Panc1 (cell line): ENCODE measurements around the gene DUOXA1. TPM values are rescaled to one million over a fixed set of nuclear protein-coding genes. Genes with fewer than 3 reads are reported as not detected.

Experiments
- ATAC-seq: fragments of 200-7000 bp; cut with Tn5 transposase; 2 replicates; pipeline ENCODE4 v1.9.1; 2020; ENCODE audit warnings: mild to moderate bottlenecking, moderate library complexity
- BruUV-seq: library from RNA; stranded (reverse); fragments of 400-500 nt; replicated peaks from 2 replicates; lab custom pipeline; 2021; lab: Mats Ljungman, UMichigan
- CTCF ChIA-PET: fragments of 300-600 bp; sonication (Branson Sonifier 250); formaldehyde crosslinking; loops from one replicate; lab custom pipeline; 2022; ENCODE audit warnings: antibody characterized with exemption; lab: Charles Lee
- POLR2A ChIA-PET: fragments of 300-600 bp; sonication (Branson Sonifier 250); formaldehyde crosslinking; loops from one replicate; lab custom pipeline; 2022; ENCODE audit warnings: antibody characterized with exemption; lab: Charles Lee
- DNase-seq: peaks from one replicate; pipeline ENCODE4 v3.0.0-alpha.2; 2010; ENCODE audit warnings: low read depth, low spot score
- H3K27ac ChIP-seq: 2 replicates; pipeline ENCODE4 v1.5.1; 2011; ENCODE audit warnings: mild to moderate bottlenecking, low read length, inconsistent platforms
- H3K27me3 ChIP-seq: fragments of 200-500 bp; sonication (Bioruptor generic); 2 replicates; pipeline ENCODE4 v1.6.0; 2014; ENCODE audit warnings: low read length, inconsistent platforms; ENCODE audit not compliant: control insufficient read depth, insufficient read depth
- H3K36me3 ChIP-seq: fragments of 200-500 bp; sonication (Bioruptor generic); 2 replicates; pipeline ENCODE4 v1.5.1; 2014; ENCODE audit warnings: inconsistent platforms, mild to moderate bottlenecking, low read length, moderate library complexity; ENCODE audit not compliant: control insufficient read depth, insufficient read depth
- H3K4me1 ChIP-seq: 2 replicates; pipeline ENCODE4 v1.5.1; 2011; ENCODE audit warnings: inconsistent platforms, mild to moderate bottlenecking, low read length, moderate library complexity; ENCODE audit not compliant: control insufficient read depth, insufficient read depth
- H3K4me3 ChIP-seq, 2 experiments: 2 replicates each; pipeline ENCODE4 v1.5.1; 2011 to 2012; ENCODE audit warnings: low read depth in 2 of 2, low read length in 2 of 2, mild to moderate bottlenecking in 2 of 2, inconsistent platforms in 1 of 2, moderate library complexity in 1 of 2
- H3K9me3 ChIP-seq: fragments of 200-500 bp; sonication (Bioruptor generic); 2 replicates; pipeline ENCODE4 v1.5.1; 2014; ENCODE audit warnings: low read depth, mild to moderate bottlenecking, inconsistent platforms, low read length, moderate library complexity; ENCODE audit not compliant: control insufficient read depth, insufficient read depth
- CTCF ChIP-seq: fragments of 450-650 bp; IDR thresholded peaks from 2 replicates; pipeline ENCODE4 v1.5.1; 2017; ENCODE audit warnings: mild to moderate bottlenecking
- POLR2AphosphoS5 ChIP-seq: IDR thresholded peaks from 2 replicates; pipeline ENCODE4 v1.6.1; 2012; ENCODE audit warnings: mild to moderate bottlenecking, low read depth, low read length, moderate library complexity
- REST ChIP-seq, 2 experiments: IDR thresholded peaks; 2 replicates each; pipeline ENCODE4 v1.6.1; 2011 to 2012; ENCODE audit warnings: low read depth in 2 of 2, control low read depth in 1 of 2, low read length in 1 of 2, mild to moderate bottlenecking in 1 of 2, moderate library complexity in 1 of 2; ENCODE audit not compliant: insufficient read depth in 1 of 2
- SIN3A ChIP-seq: IDR thresholded peaks from 2 replicates; pipeline ENCODE4 v1.6.1; 2012; ENCODE audit warnings: low read depth, mild to moderate bottlenecking, low read length, moderate library complexity, borderline replicate concordance; ENCODE audit not compliant: insufficient read depth
- TCF7L2 ChIP-seq: IDR thresholded peaks from 2 replicates; pipeline ENCODE4 v1.6.1; 2011; ENCODE audit warnings: mild to moderate bottlenecking, low read depth, low read length, inconsistent platforms
- in situ Hi-C: cut with HindIII; loops from 2 replicates; pipeline ENCODE4 v1.10.0; 2016; ENCODE audit warnings: low sequenced_read_pairs, low pct_unique_long_range_greater_than_20kb
- intact Hi-C: fragments of 100-400 bp; cut with micrococcal nuclease; formaldehyde crosslinking; loops from one replicate; pipeline ENCODE4 v1.10.0; 2022; ENCODE audit not compliant: unreplicated experiment
- total RNA-seq: library from RNA; stranded (reverse); gene quantifications from one replicate; pipeline ENCODE4 v1.2.1, GENCODE V29; 2021; ENCODE audit not compliant: unreplicated experiment

The DUOXA1 gene
- total RNA-seq, 1 experiment from 2014 or later, result not detected

GRCh38 chr15:45157974-45158373 lies 28.3 kb upstream of the DUOXA1 start:
- in situ Hi-C loops, result no loop called here
- H3K27me3 ChIP-seq, result no peaks in the 10 kb centered on the region
- H3K4me1 ChIP-seq, result peaks cover 4% of the 10 kb centered on the region
- H3K9me3 ChIP-seq, result no peaks in the 10 kb centered on the region
- BruUV-seq, result no TSS peak
- POLR2A ChIA-PET, result interaction anchor here (0.6 kb wide), 1 partner anchor 271 kb away, joined by 3 read pairs; no protein-coding TSS in a partner anchor
- no peak overlapping the region for H3K27ac ChIP-seq
- CTCF ChIA-PET, result interaction anchor here (0.5 to 0.7 kb wide), 4 partner anchors 42 to 589 kb away, joined by 3 to 10 read pairs (median 6); no protein-coding TSS in a partner anchor
- H3K36me3 ChIP-seq, result no peaks in the 10 kb centered on the region
- DNase-seq, result no peak
- no peak for ATAC-seq
- no peak for TF ChIP-seq POLR2AphosphoS5
- no peak for TF ChIP-seq REST (IDR thresholded peaks at IDR 0.05; ENCODE audit: insufficient read depth in 1 of 2, low read depth in 2 of 2, low read length in 1 of 2)
- TF ChIP-seq SIN3A, result no peak
- no peak for TF ChIP-seq TCF7L2
- TF ChIP-seq CTCF, result no peak
- H3K4me3 ChIP-seq, result no peak overlapping the region
- intact Hi-C loops, result no loop called here

- CTCF ChIA-PET, result no interaction called here
- POLR2A ChIA-PET, result no interaction called here
- intact Hi-C loops (no loop called here), in situ Hi-C loops (no loop called here)
- ATAC-seq (no peak), DNase-seq (no peak)
- Histone ChIP-seq H3K4me1 (no peaks in the 10 kb centered on the region), H3K27ac (no peak overlapping the region), H3K4me3 (no peak overlapping the region), H3K36me3 (no peaks in the 10 kb centered on the region), H3K27me3 (no peaks in the 10 kb centered on the region), H3K9me3 (no peaks in the 10 kb centered on the region)
- no peak for TF ChIP-seq REST (IDR thresholded peaks at IDR 0.05; ENCODE audit: insufficient read depth in 1 of 2, low read depth in 2 of 2, low read length in 1 of 2)
- no peak for TF ChIP-seq CTCF
- no peak for TF ChIP-seq POLR2AphosphoS5
- TF ChIP-seq TCF7L2, result no peak
- no peak for TF ChIP-seq SIN3A
- no TSS peak for BruUV-seq
Measured at GRCh38 chr15:45156744-45157455, 27.2 kb upstream of the DUOXA1 start.
